Parathyroid adenoma (tissue), 2 donors: ENCODE measurements around the gene MPZL1.

ENCODE experiments used
- H2AFZ ChIP-seq: fragments of 300-600 bp; sonication (generic); one replicate; pipeline ENCODE4 v1.7.0; 2017; ENCODE audit warnings: antibody characterized with exemption, mild to moderate bottlenecking
- H3K27ac ChIP-seq: fragments of 300-600 bp; sonication (generic); one replicate; pipeline ENCODE4 v1.7.0; 2017
- H3K27me3 ChIP-seq: fragments of 300-600 bp; sonication (generic); one replicate; pipeline ENCODE4 v1.7.0; 2017; ENCODE audit warnings: low read length; ENCODE audit not compliant: control insufficient read depth, insufficient read depth
- H3K36me3 ChIP-seq: fragments of 300-600 bp; sonication (generic); one replicate; pipeline ENCODE4 v1.7.0; 2017; ENCODE audit warnings: low read length; ENCODE audit not compliant: control insufficient read depth, insufficient read depth
- H3K4me1 ChIP-seq: fragments of 300-600 bp; sonication (generic); one replicate; pipeline ENCODE4 v1.7.0; 2017; ENCODE audit warnings: control low read depth
- H3K4me2 ChIP-seq: fragments of 300-600 bp; sonication (generic); one replicate; pipeline ENCODE4 v1.7.0; 2017; ENCODE audit warnings: low read length
- H3K4me3 ChIP-seq: fragments of 300-600 bp; sonication (generic); one replicate; pipeline ENCODE4 v1.7.0; 2017; ENCODE audit warnings: low read depth, low read length
- H3K79me2 ChIP-seq: fragments of 300-600 bp; sonication (generic); one replicate; pipeline ENCODE4 v1.7.0; 2017; ENCODE audit warnings: control low read depth
- H3K9ac ChIP-seq: fragments of 300-600 bp; sonication (generic); one replicate; pipeline ENCODE4 v1.7.0; 2017; ENCODE audit warnings: mild to moderate bottlenecking
- H3K9me3 ChIP-seq: fragments of 300-600 bp; sonication (generic); one replicate; pipeline ENCODE4 v1.7.0; 2017; ENCODE audit warnings: low read length; ENCODE audit not compliant: control insufficient read depth
- TF ChIP-seq, protein P1 (sequence below): fragments of 300-600 bp; sonication (generic); IDR thresholded peaks from one replicate; pipeline ENCODE4 v1.7.0; 2017; ENCODE audit warnings: antibody characterized with exemption, mild to moderate bottlenecking
- donor health status: primary hyperparathyroidism.

Gene MPZL1

GRCh38 chr1:167679714-167680113 lies 42.1 kb upstream of the MPZL1 start:
- H3K9me3 ChIP-seq, result no peaks in the 10 kb centered on the region
- H2AFZ ChIP-seq, result no peak overlapping the region
- no peaks in the 10 kb centered on the region for H3K27me3 ChIP-seq
- H3K36me3 ChIP-seq, result no peaks in the 10 kb centered on the region
- H3K4me2 ChIP-seq, result no peak overlapping the region
- no peak overlapping the region for H3K4me3 ChIP-seq
- no peak overlapping the region for H3K27ac ChIP-seq
- H3K9ac ChIP-seq, result no peak overlapping the region
- no peaks in the 10 kb centered on the region for H3K79me2 ChIP-seq
- TF ChIP-seq, protein P1, sequence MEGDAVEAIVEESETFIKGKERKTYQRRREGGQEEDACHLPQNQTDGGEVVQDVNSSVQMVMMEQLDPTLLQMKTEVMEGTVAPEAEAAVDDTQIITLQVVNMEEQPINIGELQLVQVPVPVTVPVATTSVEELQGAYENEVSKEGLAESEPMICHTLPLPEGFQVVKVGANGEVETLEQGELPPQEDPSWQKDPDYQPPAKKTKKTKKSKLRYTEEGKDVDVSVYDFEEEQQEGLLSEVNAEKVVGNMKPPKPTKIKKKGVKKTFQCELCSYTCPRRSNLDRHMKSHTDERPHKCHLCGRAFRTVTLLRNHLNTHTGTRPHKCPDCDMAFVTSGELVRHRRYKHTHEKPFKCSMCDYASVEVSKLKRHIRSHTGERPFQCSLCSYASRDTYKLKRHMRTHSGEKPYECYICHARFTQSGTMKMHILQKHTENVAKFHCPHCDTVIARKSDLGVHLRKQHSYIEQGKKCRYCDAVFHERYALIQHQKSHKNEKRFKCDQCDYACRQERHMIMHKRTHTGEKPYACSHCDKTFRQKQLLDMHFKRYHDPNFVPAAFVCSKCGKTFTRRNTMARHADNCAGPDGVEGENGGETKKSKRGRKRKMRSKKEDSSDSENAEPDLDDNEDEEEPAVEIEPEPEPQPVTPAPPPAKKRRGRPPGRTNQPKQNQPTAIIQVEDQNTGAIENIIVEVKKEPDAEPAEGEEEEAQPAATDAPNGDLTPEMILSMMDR, result no peak
- H3K4me1 ChIP-seq, result peaks cover 5% of the 10 kb centered on the region

GRCh38 chr1:167681024-167681423 lies 40.8 kb upstream of the MPZL1 start:
- TF ChIP-seq, protein P1, result no peak
- no peaks in the 10 kb centered on the region for H3K36me3 ChIP-seq
- H3K27ac ChIP-seq, result no peak overlapping the region
- H3K4me3 ChIP-seq, result no peak overlapping the region
- H3K4me1 ChIP-seq, result peaks cover 7% of the 10 kb centered on the region
- no peak overlapping the region for H2AFZ ChIP-seq
- H3K9me3 ChIP-seq, result no peaks in the 10 kb centered on the region
- no peaks in the 10 kb centered on the region for H3K79me2 ChIP-seq
- no peaks in the 10 kb centered on the region for H3K27me3 ChIP-seq
- no peak overlapping the region for H3K4me2 ChIP-seq
- H3K9ac ChIP-seq, result no peak overlapping the region

DNA sequence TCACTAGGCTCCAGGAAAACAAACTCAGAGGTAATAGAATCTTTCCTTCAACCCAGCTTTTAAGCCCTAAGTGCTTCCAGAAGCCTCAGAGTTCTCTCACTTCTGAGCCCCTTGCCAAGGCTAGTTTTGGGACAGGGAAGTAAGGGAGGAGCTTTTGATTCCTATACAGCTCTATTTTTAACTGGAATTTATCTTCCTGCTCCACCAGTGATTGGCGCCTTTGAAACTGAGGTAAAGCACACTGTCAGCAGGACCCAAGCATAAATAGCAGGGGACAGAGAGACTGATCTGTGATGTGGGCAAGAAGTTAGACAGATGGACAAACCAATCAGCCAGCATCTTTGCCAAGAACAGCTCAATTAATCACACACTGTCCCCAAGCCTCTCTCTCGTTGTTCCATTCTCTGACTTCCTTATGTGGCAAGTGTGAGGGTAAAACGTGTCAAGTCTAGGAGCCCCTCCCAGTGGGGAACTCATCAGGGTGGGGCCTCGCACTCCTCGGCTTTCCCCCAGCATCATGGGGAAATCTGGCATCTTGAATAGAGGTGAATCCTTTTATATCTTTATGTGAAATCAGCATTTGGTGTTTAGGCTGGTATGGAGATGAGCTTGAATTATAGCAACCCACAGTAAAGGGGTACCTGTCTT lies 40.2 kb upstream of the MPZL1 start:
- Histone ChIP-seq H3K4me3 (no peak overlapping the region), H3K9me3 (no peaks in the 10 kb centered on the region), H3K79me2 (no peaks in the 10 kb centered on the region), H3K27me3 (no peaks in the 10 kb centered on the region), H3K36me3 (no peaks in the 10 kb centered on the region), H2AFZ (no peak overlapping the region), H3K9ac (no peak overlapping the region), H3K4me2 (no peak overlapping the region), H3K27ac (no peak overlapping the region), H3K4me1 (peaks cover 7% of the 10 kb centered on the region)
- TF ChIP-seq, protein P1, result no peak

DNA sequence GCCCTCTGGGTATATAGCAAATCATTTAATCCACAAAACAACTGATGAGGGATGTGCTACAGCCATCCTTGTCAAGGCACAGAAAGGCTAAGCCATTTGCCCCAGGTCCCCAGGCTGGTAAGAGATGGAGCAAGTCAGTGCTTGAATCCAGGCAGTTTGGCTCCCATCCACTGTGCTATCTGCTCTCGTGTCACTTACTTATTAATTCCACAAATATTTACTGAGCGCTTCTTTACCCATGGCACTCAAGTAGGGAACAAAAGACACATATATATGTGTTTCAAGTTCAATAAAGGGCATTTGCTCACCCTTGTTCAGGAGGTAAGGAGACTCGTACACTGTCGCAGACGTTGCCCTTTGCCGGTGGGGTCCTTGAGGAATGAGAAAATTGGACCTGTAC lies 38.6 kb upstream of the MPZL1 start:
- Histone ChIP-seq H3K9me3 (no peaks in the 10 kb centered on the region), H2AFZ (no peak overlapping the region), H3K27ac (no peak overlapping the region), H3K9ac (no peak overlapping the region), H3K4me3 (no peak overlapping the region), H3K4me1 (peaks cover 2% of the 10 kb centered on the region), H3K79me2 (no peaks in the 10 kb centered on the region), H3K27me3 (no peaks in the 10 kb centered on the region), H3K36me3 (no peaks in the 10 kb centered on the region), H3K4me2 (no peak overlapping the region)
- TF ChIP-seq, protein P1, result no peak
